ENCODE results near the gene DENND5A.

DENND5A gene

DNA sequence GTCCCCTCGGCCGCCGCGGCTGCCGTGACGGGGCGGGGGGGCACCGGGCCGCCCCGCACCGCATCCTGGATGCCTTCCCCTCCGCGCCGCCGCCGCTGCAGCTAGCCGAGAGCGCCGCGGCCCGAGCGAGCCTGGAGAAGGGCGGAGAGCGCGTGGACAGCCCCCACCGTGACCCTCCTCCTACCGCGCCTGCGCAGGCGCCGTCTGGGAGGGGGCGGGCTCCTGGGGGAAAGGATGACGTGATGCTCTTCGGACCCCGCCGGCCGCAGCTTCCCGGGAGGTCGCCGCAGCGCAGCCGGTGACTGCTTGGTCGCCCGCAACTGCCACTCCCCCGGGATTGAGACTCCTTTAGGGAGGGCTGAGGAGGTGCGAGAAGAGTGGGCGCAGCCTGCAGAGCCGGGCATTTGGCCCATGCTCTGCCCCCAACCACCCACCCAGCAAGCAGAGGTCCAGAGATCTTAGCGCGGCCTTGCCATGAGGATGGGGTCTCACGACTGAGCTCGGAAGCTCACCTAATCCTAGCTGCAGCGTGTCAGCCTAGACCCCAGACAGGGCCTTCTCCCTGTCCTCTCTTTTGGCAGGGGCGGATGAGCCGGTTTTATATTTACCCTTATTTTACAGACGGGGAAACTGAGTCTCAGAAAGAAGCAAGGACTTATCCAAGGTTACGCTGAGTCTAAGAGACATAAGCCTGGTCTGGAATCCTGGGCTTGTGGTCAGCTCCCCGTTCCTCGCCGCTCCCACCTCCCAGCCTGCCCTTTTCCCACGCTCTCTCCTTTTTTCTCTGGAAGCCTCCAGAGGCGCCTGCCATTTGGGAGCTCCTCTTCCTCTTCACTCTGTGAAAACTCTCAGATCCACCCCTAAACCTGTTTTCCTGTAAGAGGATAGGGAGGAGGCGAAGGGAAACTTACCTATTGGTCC, at the start of gene DENND5A:
Gene DENND5A (minus strand): TSS at position 140 of the 921 bp plus-strand sequence. CDS start 281 bp downstream, outside the sequence.
- DNase-seq = peak; percentile 53

DNA sequence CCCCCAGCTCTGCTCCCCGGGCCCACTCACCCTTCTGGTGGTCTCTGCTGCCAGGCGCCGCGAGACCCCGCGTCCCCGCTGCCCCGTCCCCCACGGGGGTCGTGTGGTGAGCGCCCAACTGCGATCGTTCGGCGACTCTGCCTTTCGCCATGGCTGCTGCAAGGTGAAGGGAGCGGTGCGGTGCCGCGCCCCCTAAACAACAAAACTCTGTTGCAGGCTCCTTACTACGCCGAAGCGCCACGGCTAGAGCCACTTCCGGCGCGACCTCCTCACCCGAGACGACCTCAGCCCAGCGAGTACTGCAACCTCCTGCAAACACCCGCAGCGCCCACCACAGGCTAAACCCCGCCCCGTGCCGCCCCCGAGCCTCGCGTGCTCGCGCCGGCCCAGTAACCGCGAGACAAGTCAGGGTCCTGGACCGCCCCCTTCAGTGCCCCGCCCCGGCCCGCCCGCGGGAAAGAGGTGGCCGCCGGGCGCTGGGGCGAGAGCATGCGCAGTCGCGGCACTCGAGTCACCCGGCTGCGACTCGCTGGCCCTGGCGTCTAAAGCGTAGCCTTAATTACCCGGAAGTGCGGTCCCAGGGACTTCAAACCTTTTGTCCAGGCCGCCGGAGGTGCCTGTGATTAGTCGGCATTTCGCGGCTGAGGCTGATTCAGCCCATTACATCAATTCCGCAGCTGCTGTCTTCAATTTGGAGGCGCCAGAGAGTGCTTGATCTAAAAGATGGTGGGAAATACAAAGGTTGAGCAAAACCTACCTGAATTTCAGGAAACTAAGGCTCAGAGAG, 49.3 kb upstream of the DENND5A start, which contains the start of gene TMEM41B:
Gene TMEM41B (minus strand): TSS at position 303 of the 787 bp plus-strand sequence. CDS start 152 bp downstream, at position 151.
- peak; percentile 95 for DNase-seq

DNA sequence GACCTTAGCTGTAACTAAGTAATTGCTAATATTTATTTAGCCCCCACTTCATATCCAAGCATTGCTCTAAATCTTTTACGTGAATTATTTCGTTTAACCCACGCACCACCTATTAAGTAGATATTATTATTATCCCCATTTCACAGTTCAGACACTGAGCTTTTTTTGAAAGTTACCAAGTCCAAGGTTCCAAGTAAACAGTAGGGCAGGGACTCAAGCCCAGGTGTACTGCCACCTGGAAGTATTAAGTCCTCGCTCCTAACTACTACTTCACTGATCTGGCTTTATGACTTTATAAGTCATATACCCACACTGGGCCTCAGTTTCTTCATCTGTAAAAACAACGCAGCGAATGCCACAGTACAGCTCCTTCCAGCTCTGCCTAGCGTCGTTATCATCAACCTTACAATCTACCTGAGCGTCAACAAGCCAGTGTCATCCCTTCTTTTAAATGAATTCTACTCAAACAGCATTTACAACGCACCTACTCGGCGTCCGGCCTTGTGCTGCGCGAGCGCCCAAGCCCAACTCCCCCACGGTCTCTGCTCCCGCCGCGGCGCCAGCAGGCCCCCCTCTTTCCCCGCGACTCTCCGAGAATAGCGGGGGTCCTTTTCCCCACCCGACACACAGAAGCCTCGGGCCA, 48.6 kb upstream of the DENND5A start:
- no peak for DNase-seq

DNA sequence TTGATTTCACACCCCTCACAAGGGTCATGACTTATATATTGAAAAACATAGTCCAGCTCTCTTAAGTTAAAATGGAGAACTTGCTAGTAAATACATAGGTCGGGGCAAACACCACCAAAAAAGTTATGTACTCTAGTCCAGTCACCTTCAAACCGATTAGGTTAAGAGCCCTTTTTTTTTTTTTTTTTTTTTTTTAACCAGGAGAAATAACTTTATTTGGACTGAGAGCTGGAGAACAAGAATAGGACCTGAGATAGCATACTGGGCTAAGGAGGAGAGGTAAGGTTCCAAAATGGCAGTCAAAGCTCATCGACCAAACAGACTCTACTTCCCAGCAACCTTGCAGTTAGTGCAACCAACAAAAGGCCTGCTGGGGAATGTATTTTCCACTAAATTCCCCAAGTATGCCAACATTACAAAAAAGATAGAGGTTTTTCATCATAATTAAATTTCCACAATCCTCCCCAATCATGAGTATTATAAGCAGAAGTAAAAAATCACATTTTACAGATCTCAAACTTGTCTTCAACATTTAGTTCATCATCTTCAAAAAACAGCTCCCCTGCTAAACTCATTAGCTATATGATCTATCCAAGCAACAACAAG, 45.4 kb upstream of the DENND5A start:
- DNase-seq = no peak

DNA sequence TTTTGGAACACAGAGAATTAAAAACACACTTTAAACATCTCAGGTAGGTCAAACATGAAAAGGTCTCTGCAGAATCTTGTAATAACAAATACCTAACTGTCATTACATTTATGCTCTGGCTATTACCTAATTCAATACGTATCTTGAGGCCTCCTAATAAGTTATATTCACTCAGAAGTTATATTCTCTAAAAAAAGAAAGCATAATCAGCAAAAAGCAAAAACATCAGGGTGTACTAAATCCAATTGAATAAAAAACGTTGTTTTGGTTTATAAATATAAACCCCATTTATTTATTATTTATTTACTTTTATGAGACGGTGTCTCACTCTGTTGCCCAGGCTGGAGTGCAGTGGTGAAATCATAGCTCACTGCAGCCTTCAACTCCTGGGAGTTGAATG, 39.0 kb upstream of the DENND5A start:
- DNase-seq = no peak

DNA sequence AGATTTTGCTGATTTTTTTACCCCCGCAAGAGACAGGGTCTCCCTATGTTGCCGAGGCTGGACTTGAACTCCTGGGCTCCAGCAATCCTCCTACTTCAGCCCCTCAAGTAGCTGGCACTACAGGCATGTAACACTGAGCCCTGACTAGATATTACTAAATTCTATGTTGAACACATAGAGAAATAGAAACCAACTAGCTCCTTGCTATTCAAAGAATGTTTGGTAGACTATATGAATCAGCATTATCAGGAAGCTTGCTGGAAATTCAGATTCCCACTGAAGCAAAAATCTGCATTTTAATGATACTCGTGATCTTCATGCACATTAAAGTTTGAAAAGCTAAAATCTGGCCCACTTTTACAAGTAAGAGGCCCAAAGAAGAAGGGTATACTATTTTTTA, 37.3 kb upstream of the DENND5A start:
- no peak for DNase-seq

DNA sequence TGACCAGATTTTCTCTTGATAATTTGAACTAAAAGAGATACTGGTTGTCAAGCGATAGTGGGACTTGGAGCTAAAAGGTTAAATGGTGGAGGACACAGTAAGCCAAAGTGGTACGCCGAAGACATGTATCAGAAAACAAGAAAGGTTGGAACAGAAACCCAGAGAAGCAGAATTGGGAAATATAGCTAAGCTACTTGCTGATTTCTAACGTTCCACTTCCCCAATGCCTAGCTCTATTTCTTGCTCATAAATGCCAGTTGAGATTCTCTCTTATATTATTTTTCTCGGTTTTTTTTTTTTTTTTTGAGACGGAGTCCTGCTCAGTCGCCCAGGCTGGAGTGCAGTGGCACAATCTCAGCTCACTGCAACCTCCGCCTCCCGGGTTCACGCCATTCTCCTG, 36.6 kb upstream of the DENND5A start:
- DNase-seq = no peak

DNA sequence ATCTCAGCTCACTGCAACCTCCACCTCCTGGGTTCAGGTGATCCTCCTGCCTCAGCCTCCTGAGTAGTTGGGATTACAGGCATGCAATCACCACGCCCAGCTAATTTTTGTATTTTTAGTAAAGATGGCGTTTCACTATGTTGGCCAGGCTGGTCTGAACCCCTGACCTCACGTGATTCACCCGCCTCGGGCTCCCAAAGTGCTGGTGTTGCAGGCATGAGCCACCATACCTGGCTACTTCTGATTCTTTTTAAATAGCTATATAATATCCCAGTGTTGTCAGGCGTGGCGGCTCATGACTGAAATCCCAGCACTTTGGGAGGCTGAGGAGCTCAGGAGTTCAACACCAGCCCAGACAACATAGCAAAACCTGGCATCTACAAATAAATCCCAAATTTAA, 28.5 kb upstream of the DENND5A start:
- DNase-seq = no peak

DNA sequence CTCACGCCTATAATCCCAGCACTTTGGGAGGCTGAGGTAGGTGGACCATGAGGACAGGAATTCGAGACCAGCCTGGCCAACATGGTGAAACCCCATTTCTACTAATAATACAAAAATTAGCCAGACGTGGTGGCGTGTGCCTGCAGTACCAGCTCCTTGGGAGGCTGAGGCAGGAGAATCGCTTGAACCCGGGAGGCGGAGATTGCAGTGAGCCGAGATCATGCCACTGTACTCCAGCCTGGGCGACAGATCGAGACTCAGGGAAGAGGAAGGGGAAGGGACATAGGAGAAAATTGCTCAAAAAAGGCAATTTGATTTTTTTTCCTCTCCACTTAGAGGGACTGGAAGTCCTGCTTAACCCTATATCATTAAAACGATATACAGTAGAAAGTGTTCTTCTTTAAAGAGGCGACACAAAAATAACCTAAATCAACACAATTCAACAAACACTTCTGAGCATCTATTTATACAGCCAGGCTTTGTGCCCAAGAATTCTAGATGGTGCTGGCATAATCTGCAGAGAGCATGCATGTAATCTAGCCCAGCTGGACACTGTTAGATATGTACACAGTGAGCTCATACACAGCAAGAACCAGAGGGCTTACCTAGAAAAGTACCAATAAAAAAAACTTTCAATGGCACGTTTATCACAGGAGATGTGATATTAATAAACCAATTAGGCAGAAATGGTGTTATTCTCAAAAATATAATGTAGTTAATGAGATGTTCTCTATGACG, 20.9 kb upstream of the DENND5A start:
- no peak for DNase-seq

DNA sequence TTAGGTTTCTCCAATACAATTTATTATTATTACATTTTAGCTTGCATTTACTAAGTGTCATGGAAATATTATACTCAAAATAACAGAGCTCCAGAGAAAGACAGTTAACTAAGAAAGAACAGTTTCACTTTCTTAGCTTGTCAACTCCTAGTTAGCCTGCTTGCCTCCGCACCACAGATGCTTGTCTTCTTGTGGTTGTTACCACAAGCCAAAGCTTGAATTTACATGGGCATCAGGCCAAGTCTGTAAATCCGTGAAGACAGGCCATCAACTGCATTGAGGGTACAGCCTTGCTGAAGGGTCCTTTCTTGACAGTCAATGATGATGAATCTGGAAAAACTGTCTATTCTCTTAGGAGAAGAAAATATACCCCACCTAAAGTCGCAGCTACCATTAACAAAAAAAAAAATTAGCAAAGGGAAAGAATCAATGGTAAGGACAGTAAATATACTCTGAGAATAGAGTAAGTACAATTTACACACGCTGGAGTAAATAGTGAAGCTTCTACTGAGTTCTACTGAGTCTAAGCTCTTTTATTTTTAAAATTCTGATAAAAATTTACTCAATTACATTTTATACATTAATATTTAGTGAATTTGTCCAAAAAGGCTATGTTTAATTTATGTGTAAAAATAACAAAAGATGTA, 15.6 kb upstream of the DENND5A start:
- peak; percentile 22 for DNase-seq

DNA sequence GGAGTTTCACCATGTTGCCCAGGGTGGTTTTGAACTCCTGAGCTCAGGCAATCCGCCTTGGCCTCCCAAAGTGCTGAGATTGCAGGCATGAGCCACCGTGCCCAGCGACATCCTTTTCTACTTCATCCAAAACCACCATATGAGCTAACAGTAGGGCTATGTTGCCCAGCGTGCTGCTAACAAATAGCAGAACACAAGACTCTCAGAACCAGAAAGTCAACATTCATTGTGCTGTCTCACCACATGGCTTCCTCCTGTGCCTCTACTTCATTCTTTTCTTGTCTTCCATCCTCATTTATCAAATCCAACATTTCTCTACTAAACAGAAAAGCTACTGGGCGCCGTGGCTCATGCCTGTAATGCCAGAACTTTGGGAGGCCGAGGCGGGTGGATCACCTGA, 12.0 kb upstream of the DENND5A start:
- DNase-seq = no peak

DNA sequence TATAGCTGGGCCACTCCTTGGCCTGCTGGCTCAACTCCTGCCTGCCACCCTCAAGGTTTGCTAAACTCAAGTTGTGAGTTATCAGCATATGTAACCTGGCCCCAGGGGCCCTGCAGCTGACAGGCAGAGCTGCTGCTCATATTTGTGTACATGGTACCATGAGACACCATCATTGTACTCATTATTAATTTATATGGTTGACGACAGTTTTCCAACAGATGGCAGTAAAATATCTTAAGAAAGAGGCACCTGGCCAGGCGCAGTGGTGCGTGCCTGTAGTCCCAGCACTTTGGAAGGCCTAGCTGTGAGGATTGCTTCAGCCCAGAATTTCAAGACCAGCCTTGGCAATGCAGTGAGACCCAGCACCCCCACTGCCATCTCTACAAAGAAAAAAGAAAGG, 11.4 kb upstream of the DENND5A start:
- no peak for DNase-seq

DNA sequence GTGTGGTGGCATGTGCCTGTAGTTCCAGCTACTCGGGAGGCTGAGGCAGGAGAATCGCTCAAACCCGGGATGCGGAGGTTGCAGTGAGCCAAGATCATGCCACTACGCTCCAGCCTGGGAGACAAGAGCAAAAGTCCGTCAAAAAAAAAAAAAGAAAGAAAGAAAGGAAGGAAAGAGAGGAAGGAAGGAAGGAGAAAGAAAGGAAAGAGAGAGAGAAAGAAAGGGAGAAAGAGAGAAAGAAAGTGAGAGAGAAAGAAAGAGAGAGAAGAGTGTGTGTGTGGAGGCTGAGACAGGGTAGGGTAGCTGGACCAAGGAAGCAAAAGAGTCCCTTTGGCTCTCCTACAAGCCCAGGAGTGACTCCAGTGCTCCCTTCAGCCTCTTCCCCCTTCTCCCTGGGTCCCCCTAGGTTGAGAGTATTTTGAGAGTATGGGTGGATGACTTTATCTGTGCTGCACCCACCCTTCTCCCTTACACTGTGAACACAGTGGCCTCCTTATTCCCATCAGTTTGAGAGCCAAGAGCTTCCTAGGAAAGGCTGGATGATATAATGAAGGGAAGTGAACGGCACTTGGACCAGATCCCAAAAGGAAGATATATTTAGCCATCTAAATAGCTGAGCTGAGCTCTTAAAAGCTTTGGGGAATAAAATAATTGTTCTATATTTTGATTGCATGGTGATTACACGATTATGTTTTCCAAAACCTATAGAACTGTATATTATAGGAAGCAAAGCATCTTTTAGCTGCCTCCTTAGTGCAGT, 9.5 kb upstream of the DENND5A start:
- DNase-seq = no peak

DNA sequence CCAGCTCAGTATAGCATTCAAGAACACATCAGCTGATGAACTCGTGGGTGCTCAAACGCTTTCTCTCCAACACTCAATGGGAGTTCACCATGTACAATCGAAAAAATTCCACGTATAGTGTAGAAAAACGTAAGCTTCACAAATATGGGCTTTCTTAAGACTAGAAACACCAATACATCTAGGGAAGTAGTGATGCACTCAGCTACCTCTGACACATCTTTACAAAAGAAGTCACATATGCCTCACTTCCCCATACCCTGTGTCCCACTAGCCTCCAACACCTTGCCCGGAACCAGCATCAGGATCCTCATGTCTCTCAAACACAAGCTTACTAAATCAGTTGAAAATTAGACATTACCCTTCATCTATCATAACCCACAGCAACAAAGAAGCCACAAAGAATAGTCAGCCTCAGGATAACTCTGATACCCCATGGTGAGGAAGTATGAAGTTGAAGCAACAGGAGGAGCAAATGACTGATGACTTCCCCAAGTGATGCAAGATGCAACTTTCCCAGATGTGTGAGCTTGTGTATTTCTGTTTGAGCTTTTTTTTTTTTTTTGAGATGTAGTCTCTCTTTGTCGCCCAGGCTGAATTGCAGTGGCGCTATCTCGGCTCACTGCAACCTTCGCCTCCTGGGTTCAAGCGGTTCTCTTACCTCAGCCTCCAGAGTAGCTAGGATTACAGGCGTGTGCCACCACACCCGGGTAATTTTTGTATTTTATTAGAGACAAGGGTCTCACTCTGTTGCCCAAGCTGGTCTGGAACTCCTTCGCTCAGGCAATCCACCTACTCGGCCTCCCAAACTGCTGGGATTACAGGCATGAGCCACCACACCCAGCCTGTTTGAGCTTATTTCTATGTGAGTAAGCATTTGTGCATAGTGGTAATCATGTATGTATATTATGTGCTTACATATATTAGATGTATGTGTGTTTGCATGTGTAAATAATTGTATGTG, 8.5 kb upstream of the DENND5A start:
- no peak for DNase-seq

DNA sequence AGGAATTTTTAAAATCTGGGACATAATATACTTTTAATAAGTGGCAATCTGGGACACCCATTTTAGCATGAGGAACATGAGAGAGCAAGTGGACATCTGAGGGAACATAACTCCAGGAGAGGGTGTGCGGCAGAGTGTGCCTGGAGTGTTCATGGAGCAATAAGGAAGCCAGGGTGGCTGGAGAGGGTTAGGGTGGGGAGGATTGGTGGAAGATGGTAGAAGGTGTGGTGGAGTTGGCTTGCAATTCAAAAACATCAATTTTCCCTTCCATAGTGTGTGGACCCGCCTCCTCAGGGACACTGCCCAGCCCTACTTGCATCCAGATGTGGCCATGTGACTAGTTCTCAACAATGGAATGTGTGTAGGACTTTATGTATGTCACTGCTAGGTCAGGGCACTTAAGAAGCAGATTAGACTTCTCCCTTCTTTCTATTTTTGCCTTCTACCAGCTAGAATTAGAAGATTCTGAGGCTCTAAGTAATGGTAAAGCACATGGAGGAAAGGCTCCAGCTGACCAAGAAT, 4.4 kb upstream of the DENND5A start:
- no peak for DNase-seq

DNA sequence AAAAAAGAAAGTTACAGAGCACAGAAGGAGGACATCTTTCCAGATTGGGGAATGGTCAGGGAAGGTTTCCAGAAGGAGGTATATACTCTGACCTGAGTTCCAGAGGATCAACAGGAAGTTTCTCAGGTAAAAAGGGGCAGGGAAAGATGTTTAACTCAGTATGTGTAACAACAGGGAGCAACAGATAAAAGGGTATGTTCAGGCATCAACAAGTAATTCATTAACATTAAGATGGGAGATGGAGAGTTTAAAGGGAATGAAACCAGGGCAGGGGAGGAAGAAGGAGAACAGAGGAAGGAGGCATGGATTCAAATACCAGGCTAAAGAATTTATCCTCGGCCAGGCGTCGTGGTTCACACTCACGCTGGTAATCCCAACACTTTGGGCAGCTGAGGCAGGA, 2.5 kb upstream of the DENND5A start:
- no peak for DNase-seq

DNA sequence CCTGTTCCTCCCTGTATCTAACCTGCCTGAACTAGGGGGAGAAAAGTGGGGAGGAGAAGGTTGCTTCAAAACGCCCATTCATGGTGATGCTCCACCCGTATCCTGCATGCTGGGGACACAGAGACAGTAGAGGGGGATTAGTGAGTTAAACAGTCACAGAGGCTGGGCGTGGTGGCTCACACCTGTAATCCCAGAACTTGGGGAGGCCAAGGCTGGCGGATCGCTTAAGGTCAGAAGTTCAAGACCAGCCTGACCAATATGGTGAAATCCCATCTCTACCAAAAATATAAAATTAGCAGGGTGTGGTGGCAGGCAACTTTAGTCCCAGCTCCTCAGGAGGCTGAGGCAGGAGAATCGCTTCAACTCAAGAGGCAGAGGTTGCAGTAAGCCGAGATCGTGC, 1.8 kb upstream of the DENND5A start:
- no peak for DNase-seq

DNA sequence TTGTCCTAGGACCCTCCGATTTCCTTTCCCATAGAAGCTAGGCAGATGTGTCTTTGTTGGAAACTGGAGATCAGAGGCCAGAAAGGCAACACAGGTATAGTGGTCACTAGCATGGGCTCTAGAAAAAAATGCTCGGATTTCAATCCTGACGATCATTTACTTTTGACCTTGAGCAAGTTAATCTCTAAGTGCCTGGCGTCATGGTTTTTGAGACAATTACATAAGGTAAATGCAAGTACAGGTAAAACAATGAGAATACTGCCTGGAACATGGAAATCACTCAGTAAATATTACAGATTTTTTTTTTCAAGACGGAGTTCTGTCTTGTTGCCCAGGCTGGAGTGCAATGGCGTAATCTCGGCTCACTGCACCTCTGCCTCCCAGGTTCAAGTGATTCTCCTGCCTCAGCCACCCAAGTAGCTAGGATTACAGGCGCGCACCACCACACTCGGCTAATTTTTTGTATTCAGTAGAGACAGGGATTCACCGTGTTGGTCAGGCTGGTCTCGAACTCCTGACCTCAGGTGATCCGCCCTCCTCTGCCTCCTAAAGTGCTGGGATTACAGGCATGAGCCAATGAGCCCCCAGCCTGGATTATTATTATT, 1.1 kb upstream of the DENND5A start:
- no peak for DNase-seq
